HFF-Myc (cell line): Measurements from ENCODE around the gene NRP1.

ENCODE experiments used
- DNase-seq: peaks from one replicate; pipeline ENCODE4 v3.0.0-alpha.2; 2011; ENCODE audit warnings: low read depth; ENCODE audit errors: extremely low read depth
- H3K4me3 ChIP-seq: replicated peaks from 2 replicates; pipeline ENCODE4 v1.5.1; 2011; ENCODE audit warnings: low read depth, mild to moderate bottlenecking, control low read depth, low read length
- TF ChIP-seq, protein P1 (sequence below): IDR thresholded peaks from 2 replicates; pipeline ENCODE4 v1.5.1; 2012; ENCODE audit warnings: mild to moderate bottlenecking, low read depth, low read length, control low read depth; ENCODE audit errors: missing control alignments

NRP1 gene

DNA sequence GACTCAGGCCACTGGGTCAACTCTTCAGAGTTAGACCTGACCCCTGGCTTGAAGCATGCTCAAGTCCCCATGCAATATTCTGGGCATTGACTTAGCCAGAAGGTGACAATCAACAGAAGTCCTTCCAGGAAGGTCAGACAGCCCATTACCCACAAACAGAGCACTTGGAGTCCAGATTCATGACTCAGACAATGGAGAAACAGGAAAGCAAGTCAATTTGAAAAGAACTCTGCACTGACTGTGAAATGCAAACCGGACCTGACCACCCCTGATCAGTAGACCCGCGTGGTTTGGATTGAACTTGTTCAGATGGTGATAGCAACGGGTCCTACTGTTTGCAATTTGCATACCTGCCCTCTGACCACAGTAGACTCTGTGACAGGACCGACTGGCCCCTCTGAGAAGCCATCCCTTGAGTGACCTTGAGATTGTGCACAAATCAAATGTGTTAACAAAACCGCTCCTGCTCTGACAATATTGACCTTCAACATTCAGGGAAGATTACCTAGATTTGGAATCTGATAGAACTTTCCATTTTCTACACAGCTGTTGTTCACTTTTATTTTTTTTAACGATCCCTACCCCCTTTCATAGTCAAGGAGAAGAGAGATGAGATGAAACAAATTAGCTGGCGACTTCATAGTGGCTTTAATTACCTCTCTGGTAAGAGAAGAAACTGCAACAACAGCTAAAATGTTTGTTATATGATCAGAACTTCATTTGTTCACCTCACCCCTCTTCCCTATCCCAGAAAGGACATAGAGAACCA, 138.7 kb downstream of the NRP1 start:
- no peak for DNase-seq
- TF ChIP-seq, protein P1, sequence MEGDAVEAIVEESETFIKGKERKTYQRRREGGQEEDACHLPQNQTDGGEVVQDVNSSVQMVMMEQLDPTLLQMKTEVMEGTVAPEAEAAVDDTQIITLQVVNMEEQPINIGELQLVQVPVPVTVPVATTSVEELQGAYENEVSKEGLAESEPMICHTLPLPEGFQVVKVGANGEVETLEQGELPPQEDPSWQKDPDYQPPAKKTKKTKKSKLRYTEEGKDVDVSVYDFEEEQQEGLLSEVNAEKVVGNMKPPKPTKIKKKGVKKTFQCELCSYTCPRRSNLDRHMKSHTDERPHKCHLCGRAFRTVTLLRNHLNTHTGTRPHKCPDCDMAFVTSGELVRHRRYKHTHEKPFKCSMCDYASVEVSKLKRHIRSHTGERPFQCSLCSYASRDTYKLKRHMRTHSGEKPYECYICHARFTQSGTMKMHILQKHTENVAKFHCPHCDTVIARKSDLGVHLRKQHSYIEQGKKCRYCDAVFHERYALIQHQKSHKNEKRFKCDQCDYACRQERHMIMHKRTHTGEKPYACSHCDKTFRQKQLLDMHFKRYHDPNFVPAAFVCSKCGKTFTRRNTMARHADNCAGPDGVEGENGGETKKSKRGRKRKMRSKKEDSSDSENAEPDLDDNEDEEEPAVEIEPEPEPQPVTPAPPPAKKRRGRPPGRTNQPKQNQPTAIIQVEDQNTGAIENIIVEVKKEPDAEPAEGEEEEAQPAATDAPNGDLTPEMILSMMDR, result no peak
- no peak overlapping the region for H3K4me3 ChIP-seq

DNA sequence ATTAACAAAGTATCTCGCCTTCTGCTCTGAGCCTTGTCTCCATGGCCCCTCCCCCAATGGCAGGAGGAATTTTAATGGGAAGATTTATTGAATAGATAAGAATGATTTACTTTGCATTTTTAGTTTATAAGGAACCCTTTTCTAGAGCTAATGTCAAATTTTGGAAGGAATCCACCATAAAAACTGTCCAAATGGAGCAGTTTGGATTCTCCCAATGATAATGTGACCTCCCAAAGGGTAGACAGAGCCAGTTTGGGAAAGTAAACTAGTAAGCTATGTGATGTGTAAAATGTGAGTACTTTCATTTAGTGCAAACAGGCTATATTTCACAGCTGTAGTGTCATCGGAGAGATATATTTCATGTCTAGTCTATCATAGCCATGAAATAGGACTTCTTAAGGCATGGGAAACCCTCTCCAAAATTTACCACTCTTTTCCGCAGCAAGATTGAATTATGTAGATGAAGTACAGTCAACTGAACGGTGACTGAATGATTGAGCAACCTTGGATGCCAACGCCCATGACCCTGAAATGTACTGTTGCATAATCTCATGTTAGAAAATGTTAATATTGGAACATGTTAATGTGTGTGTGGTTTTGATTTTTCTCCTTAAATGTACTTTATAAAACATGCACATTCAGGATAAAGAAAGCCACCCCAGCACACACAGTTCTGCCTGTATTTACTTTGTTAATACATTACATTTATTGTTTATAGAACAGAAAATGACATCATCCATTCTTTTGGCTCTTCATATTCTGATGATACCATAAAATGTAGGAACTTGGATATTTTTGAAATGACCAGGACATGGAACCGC, 140.6 kb downstream of the NRP1 start:
- DNase-seq, result no peak
- TF ChIP-seq, protein P1, result no peak
- no peak overlapping the region for H3K4me3 ChIP-seq

DNA sequence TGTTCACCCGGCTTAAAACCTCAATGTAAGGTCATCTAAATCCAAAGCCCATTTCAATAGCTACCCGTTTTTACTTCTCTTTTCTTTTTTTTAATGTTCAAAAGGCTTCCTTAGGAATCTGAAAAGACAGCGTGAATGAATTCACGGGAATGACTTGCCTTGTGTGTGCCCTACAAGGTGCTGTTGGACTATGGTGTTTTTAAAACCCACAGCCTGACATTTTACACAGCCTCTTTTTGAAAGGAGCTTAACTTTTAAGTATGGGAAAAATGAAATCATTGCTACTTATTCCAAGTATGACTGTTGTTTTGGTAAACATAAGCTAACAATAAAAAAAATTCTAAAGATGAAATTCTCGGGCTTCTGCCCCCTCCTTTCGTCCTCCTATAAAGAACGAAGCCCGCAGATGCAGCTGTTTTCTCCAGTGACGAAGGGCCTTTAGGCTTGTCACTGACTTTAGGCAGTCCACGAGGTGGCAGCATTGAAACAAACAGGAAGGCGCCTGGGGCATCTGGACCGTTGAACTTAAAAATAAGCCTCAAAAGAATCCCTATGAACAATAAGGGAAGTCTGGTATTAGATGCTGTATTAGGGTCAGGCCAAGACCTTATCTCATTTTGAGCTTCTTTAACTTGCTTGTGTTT, 141.3 kb downstream of the NRP1 start:
- peak; percentile 69 for DNase-seq
- H3K4me3 ChIP-seq, result no peak overlapping the region
- TF ChIP-seq, protein P1, result peak; percentile 80

DNA sequence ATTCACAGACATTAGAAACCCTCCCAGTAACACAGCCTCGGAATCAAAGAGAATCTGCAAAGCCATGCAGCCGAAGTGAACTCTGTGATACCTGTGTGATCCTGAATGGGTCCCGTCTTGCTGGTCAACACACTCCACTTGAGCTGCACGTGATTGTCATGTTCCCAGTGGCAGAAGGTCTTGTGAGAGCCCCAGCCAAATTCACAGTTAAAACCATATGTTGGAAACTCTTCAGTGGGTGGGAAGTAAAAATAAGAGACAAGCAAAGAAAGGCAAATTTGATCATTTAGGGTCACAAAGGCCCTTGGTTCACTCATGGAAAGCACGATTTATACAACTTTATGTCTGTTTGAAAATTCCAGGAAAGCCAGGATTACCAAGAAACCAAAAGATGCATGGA, 142.3 kb downstream of the NRP1 start:
- DNase-seq, result no peak
- H3K4me3 ChIP-seq, result no peak overlapping the region
- TF ChIP-seq, protein P1, result no peak

DNA sequence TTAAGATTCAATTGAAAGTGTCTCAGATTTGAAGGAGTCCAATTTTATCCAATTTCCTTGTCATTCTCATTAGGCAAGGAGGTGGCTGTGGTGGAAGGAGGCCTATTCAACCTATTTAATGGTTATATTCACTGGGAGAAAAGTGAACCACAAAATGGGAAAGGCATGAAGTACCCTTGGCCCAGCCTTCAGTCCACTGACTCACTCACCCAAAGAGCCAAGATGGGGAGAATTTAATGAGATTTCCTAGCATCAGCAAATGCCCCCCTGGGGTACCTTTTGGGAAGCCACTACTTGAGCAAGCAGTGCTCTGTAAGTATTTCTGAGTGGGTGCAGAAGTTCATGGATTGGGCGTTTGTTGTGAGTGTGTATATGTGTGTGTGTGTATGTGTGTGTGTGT, 144.1 kb downstream of the NRP1 start:
- DNase-seq, result no peak
- TF ChIP-seq, protein P1, result no peak

DNA sequence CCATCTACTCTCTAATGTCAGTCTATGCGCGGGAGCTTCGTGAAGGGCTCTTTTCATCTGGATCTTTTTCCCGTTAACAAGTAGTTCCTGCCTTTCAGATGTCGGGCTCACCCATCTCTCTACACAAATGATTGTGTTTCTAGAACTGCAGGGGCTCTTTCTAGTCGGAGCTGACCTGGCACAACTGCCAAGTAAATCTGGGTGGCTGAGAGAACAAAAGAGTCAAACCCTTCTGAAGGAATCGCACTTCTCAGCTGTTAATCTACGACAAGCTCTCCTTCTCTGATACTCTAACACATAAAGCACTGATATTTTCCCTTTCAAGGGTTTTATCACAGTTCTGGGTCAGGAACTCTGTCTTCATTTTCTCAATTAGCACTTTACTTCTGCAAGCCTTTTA, 144.7 kb downstream of the NRP1 start:
- TF ChIP-seq, protein P1, result no peak
- DNase-seq, result no peak
- H3K4me3 ChIP-seq, result no peak overlapping the region

More for the DNA sequence above, 144.1 kb downstream of the NRP1 start:
- no peak overlapping the region for H3K4me3 ChIP-seq
